GM19397 (cell line): ENCODE measurements around the gene EDEM3.

Experiments used
- ATAC-seq: cut with Tn5 transposase; IDR thresholded peaks from one replicate; pipeline ENCODE4 v1.9.1; 2021; ENCODE audit warnings: mild to moderate bottlenecking, moderate library complexity; ENCODE audit not compliant: unreplicated experiment

Gene EDEM3

DNA sequence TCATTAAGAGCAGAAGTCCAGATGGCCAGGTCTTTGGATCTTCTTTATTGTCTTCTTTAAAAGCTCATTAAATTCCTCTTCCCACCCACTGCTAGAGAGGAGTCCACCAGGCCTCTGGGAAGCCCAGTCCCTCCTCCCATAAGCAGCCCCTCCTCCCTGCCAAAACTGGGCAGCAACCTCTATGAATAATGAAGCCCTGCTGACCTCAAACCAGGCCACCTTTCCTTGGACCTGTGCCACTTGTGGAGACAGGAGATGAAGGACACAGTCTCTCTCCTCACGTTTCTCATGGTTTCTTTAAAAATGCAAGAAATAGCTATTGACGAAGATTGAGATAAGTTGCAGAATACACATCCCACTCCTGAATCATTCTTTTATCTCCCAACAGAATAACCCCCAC, 112.8 kb downstream of the EDEM3 start:
- ATAC-seq: no peak

- ATAC-seq: no peak
These were observed 114.2 kb downstream of the EDEM3 start for GRCh38 chr1:184640505-184640904.
